IPS-18a (cell line): ENCODE data around the gene CCDC51.
"Not testable (repeated sequence)": the region's sequence is repeated elsewhere in the genome, so short reads cannot be mapped to it uniquely, and the experiment has no call there.

ENCODE experiments used
- H3K27ac ChIP-seq: one replicate; pipeline ENCODE4 v1.5.1; 2013; ENCODE audit warnings: low read length
- H3K27me3 ChIP-seq: one replicate; pipeline ENCODE4 v1.6.1; 2013; ENCODE audit warnings: mild to moderate bottlenecking, low read length; ENCODE audit not compliant: control insufficient read depth, insufficient read depth
- H3K36me3 ChIP-seq: one replicate; pipeline ENCODE4 v1.6.1; 2013; ENCODE audit warnings: low read depth, low read length; ENCODE audit not compliant: control insufficient read depth
- H3K4me1 ChIP-seq: one replicate; pipeline ENCODE4 v1.6.1; 2013; ENCODE audit warnings: low read depth, low read length; ENCODE audit not compliant: control insufficient read depth
- H3K4me3 ChIP-seq: one replicate; pipeline ENCODE4 v1.5.1; 2013; ENCODE audit warnings: low read length
- H3K9ac ChIP-seq: one replicate; pipeline ENCODE4 v1.6.1; 2013; ENCODE audit warnings: mild to moderate bottlenecking, low read length, moderate library complexity
- H3K9me3 ChIP-seq: one replicate; pipeline ENCODE4 v1.6.1; 2013; ENCODE audit warnings: low read depth, low read length; ENCODE audit not compliant: control insufficient read depth

Gene CCDC51

GRCh38 chr3:48408823-48409281, 31.1 kb downstream of the CCDC51 start:
- Histone ChIP-seq H3K36me3 (peaks cover 98% of the 10 kb centered on the region), H3K4me1 (no peaks in the 10 kb centered on the region), H3K9ac (no peak overlapping the region), H3K4me3 (no peak overlapping the region), H3K27me3 (no peaks in the 10 kb centered on the region), H3K27ac (no peak overlapping the region), H3K9me3 (no peaks in the 10 kb centered on the region)

- Histone ChIP-seq H3K4me3 (no peak overlapping the region), H3K27me3 (no peaks in the 10 kb centered on the region), H3K9me3 (no peaks in the 10 kb centered on the region), H3K27ac (no peak overlapping the region), H3K9ac (no peak overlapping the region), H3K4me1 (no peaks in the 10 kb centered on the region), H3K36me3 (peaks cover 96% of the 10 kb centered on the region)
These were observed 32.3 kb downstream of the CCDC51 start for GRCh38 chr3:48407542-48408099.

- H3K4me3 ChIP-seq = no peak overlapping the region
- H3K9ac ChIP-seq = no peak overlapping the region
- H3K36me3 ChIP-seq = peaks cover 89% of the 10 kb centered on the region
- H3K27ac ChIP-seq = no peak overlapping the region
- H3K27me3 ChIP-seq = no peaks in the 10 kb centered on the region
- no peaks in the 10 kb centered on the region for H3K9me3 ChIP-seq
- H3K4me1 ChIP-seq = no peaks in the 10 kb centered on the region
These were observed 33.2 kb downstream of the CCDC51 start for GRCh38 chr3:48406443-48407431.

GRCh38 chr3:48405971-48406370, 33.9 kb downstream of the CCDC51 start:
- no peak overlapping the region for H3K4me3 ChIP-seq
- H3K36me3 ChIP-seq = peaks cover 81% of the 10 kb centered on the region
- no peak overlapping the region for H3K9ac ChIP-seq

GRCh38 chr3:48405343-48405881, 34.5 kb downstream of the CCDC51 start:
- Histone ChIP-seq H3K36me3 (peaks cover 76% of the 10 kb centered on the region), H3K27me3 (no peaks in the 10 kb centered on the region), H3K9ac (no peak overlapping the region), H3K4me1 (no peaks in the 10 kb centered on the region), H3K4me3 (no peak overlapping the region), H3K27ac (no peak overlapping the region), H3K9me3 (no peaks in the 10 kb centered on the region)

More at GRCh38 chr3:48405971-48406370, 33.9 kb downstream of the CCDC51 start:
- Histone ChIP-seq H3K27ac (no peak overlapping the region), H3K4me1 (no peaks in the 10 kb centered on the region), H3K27me3 (no peaks in the 10 kb centered on the region), H3K9me3 (no peaks in the 10 kb centered on the region)

GRCh38 chr3:48404440-48405342, 35.2 kb downstream of the CCDC51 start:
- Histone ChIP-seq H3K27me3 (no peaks in the 10 kb centered on the region), H3K9me3 (no peaks in the 10 kb centered on the region), H3K9ac (no peak overlapping the region), H3K4me1 (no peaks in the 10 kb centered on the region), H3K36me3 (peaks cover 69% of the 10 kb centered on the region), H3K27ac (no peak overlapping the region), H3K4me3 (no peak overlapping the region)

- no peak overlapping the region for H3K27ac ChIP-seq
- H3K4me1 ChIP-seq = peaks cover 4% of the 10 kb centered on the region
- H3K36me3 ChIP-seq = peaks cover 60% of the 10 kb centered on the region
- no peak overlapping the region for H3K9ac ChIP-seq
- no peaks in the 10 kb centered on the region for H3K27me3 ChIP-seq
- H3K9me3 ChIP-seq = no peaks in the 10 kb centered on the region
- no peak overlapping the region for H3K4me3 ChIP-seq
These were observed 36.1 kb downstream of the CCDC51 start for GRCh38 chr3:48403533-48404439.

- Histone ChIP-seq H3K27me3 (no peaks in the 10 kb centered on the region), H3K4me3 (no peak overlapping the region), H3K36me3 (peaks cover 51% of the 10 kb centered on the region), H3K9ac (no peak overlapping the region), H3K9me3 (no peaks in the 10 kb centered on the region), H3K4me1 (peaks cover 6% of the 10 kb centered on the region), H3K27ac (no peak overlapping the region)
These were observed 37.0 kb downstream of the CCDC51 start for GRCh38 chr3:48402907-48403306.

GRCh38 chr3:48402281-48402732, 37.6 kb downstream of the CCDC51 start:
- Histone ChIP-seq H3K4me3 (no peak overlapping the region), H3K9ac (no peak overlapping the region), H3K27ac (no peak overlapping the region), H3K9me3 (no peaks in the 10 kb centered on the region), H3K4me1 (peaks cover 6% of the 10 kb centered on the region), H3K27me3 (no peaks in the 10 kb centered on the region), H3K36me3 (peaks cover 47% of the 10 kb centered on the region)

GRCh38 chr3:48401434-48401901, 38.5 kb downstream of the CCDC51 start:
- H3K27me3 ChIP-seq, H3K9ac ChIP-seq, H3K4me3 ChIP-seq, H3K27ac ChIP-seq, H3K9me3 ChIP-seq, H3K4me1 ChIP-seq: not testable (repeated sequence)
- peaks cover 39% of the 10 kb centered on the region for H3K36me3 ChIP-seq
